ENCODE measurements around the gene SORCS2. TPM values are rescaled to one million over a fixed set of nuclear protein-coding genes. Genes with fewer than 3 reads are reported as not detected.
A peak's percentile ranks its signal among the peaks of the same experiment; 100 is the strongest.

The SORCS2 gene
- total RNA-seq, 1 donor from 2014 or later = 7.2 TPM

DNA sequence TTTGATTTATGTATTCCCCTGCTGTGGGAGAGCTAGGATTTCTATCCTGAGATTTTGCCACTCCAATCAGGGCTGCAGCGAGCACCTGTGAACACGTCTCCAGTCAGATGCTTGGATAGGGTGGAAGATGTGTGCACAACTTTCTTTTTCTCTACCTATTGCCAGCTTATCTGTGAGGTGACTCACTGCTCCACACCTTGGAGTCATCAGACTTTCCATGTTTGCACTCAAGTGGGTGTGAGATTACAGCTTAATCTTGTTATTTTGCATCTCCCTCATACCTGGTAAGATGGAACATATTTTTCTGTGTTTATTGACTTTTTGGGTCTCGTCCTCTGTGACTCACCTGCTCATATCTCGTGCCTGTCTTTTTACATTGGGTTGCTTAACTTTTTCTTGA lies 210.2 kb downstream of the SORCS2 start:
- no peaks in the 10 kb centered on the region for H3K27me3 ChIP-seq
- H3K36me3 ChIP-seq = no peaks in the 10 kb centered on the region
- no peak for DNase-seq
- no peaks in the 10 kb centered on the region for H3K4me1 ChIP-seq
- no peak overlapping the region for H3K27ac ChIP-seq
- peak; percentile 61 for ATAC-seq
- intact Hi-C loops (cut with DNase I) = no loop called here
- no peak overlapping the region for H3K4me3 ChIP-seq
- TF ChIP-seq, protein P1, sequence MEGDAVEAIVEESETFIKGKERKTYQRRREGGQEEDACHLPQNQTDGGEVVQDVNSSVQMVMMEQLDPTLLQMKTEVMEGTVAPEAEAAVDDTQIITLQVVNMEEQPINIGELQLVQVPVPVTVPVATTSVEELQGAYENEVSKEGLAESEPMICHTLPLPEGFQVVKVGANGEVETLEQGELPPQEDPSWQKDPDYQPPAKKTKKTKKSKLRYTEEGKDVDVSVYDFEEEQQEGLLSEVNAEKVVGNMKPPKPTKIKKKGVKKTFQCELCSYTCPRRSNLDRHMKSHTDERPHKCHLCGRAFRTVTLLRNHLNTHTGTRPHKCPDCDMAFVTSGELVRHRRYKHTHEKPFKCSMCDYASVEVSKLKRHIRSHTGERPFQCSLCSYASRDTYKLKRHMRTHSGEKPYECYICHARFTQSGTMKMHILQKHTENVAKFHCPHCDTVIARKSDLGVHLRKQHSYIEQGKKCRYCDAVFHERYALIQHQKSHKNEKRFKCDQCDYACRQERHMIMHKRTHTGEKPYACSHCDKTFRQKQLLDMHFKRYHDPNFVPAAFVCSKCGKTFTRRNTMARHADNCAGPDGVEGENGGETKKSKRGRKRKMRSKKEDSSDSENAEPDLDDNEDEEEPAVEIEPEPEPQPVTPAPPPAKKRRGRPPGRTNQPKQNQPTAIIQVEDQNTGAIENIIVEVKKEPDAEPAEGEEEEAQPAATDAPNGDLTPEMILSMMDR (IDR thresholded peaks at IDR 0.05) = no peak
- no peaks in the 10 kb centered on the region for H3K9me3 ChIP-seq

DNA sequence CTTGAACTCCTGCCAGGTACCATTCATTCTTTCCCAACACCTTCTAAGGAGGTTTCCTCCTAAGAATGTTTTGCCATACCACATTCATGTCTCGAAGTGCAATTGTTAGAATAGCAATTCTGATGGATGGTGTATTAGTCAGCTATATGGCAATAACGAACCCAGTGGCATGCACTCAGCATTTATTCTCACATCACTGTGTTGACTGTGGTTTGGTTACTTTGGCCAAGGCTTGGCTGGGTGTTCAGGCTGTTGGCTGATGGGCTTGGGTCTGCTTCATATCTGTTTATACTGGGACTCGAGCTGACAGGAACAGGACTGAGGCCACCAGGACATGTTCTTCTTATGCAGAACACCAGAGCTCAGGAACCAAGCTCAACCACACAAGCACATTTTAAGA lies 210.7 kb downstream of the SORCS2 start:
- DNase-seq = no peak
- intact Hi-C loops (cut with DNase I) = no loop called here
- no peak overlapping the region for H3K27ac ChIP-seq
- no peak overlapping the region for H3K4me3 ChIP-seq
- H3K9me3 ChIP-seq = no peaks in the 10 kb centered on the region
- no peaks in the 10 kb centered on the region for H3K27me3 ChIP-seq
- ATAC-seq = no peak
- TF ChIP-seq, protein P1 (IDR thresholded peaks at IDR 0.05) = no peak
- H3K36me3 ChIP-seq = no peaks in the 10 kb centered on the region
- H3K4me1 ChIP-seq = no peaks in the 10 kb centered on the region

DNA sequence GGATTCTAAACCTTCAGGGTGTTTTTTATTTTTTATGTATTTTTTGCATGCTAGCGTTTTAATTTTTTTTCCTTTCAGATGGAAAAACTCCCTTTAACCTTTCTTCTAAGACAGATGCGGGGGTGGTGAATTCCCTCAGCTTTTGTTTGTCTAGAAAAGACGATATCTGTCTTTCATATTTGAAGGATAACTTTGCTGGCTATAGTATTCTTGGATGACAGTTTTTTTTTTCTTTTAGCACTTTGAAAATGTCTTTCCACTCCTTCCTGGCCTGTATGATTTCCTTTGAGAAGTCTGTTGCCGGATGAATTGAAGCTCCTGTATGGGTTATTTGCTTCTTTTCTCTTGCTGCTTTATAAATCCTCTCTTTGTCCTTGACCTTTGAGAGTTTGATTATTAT lies 215.8 kb downstream of the SORCS2 start:
- H3K4me1 ChIP-seq = no peaks in the 10 kb centered on the region
- no peak for ATAC-seq
- TF ChIP-seq, protein P1 (IDR thresholded peaks at IDR 0.05) = no peak

DNA sequence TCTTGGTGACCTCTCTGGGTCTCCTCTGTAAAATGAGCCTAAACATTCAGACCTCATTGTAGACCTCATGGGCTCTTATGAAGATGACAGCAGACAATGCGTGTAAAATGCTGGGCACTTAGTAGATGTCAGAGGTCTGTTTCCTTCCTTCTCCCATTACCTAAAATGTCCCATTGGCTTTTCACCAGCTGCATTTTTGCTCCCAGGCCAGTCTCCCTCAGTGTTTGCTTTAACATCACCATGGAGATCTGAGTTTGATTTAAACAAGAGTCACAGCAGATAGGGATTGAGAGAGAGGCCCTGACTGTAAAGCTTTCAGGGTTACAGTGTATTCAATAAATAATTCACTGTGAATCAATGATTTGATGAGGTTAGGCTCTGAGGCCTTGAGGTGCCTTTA lies 218.1 kb downstream of the SORCS2 start:
- intact Hi-C loops (cut with DNase I) = no loop called here
- no peak overlapping the region for H3K4me3 ChIP-seq
- H3K36me3 ChIP-seq = no peaks in the 10 kb centered on the region
- DNase-seq (no peak), ATAC-seq (peak; percentile 19)
- H3K9me3 ChIP-seq = no peaks in the 10 kb centered on the region
- H3K27ac ChIP-seq = no peak overlapping the region
- TF ChIP-seq, protein P1 (IDR thresholded peaks at IDR 0.05) = no peak
- no peaks in the 10 kb centered on the region for H3K4me1 ChIP-seq
- H3K27me3 ChIP-seq = no peaks in the 10 kb centered on the region

More for the DNA sequence above, 215.8 kb downstream of the SORCS2 start:
- intact Hi-C loops (cut with DNase I) = no loop called here
- Histone ChIP-seq H3K36me3 (no peaks in the 10 kb centered on the region), H3K9me3 (no peaks in the 10 kb centered on the region), H3K4me3 (no peak overlapping the region), H3K27ac (no peak overlapping the region), H3K27me3 (no peaks in the 10 kb centered on the region)
- no peak for DNase-seq

DNA sequence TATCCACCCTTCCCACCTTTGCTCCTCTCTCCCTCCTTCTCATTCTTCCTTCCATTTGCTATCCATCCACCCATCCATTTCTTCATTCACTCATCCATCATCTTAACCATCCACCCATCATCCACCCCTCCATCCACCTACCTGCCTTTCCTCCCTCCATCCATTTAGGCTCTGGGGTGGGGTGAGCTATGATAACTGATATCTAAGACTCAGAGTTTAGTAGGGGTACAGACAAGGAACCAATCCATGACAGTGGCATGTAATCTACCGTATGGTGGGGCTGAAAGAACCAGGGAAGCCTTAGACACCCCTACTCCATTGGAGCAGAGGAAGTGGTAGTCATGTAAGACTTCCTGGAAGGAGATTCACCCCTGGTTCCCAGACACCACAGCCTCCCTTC lies 219.2 kb downstream of the SORCS2 start:
- no peaks in the 10 kb centered on the region for H3K36me3 ChIP-seq
- no peak overlapping the region for H3K4me3 ChIP-seq
- no peaks in the 10 kb centered on the region for H3K27me3 ChIP-seq
- TF ChIP-seq, protein P1 (IDR thresholded peaks at IDR 0.05) = no peak
- ATAC-seq = no peak
- H3K27ac ChIP-seq = no peak overlapping the region
- H3K9me3 ChIP-seq = no peaks in the 10 kb centered on the region
- DNase-seq = no peak
- intact Hi-C loops (cut with DNase I) = no loop called here
- H3K4me1 ChIP-seq = no peaks in the 10 kb centered on the region

DNA sequence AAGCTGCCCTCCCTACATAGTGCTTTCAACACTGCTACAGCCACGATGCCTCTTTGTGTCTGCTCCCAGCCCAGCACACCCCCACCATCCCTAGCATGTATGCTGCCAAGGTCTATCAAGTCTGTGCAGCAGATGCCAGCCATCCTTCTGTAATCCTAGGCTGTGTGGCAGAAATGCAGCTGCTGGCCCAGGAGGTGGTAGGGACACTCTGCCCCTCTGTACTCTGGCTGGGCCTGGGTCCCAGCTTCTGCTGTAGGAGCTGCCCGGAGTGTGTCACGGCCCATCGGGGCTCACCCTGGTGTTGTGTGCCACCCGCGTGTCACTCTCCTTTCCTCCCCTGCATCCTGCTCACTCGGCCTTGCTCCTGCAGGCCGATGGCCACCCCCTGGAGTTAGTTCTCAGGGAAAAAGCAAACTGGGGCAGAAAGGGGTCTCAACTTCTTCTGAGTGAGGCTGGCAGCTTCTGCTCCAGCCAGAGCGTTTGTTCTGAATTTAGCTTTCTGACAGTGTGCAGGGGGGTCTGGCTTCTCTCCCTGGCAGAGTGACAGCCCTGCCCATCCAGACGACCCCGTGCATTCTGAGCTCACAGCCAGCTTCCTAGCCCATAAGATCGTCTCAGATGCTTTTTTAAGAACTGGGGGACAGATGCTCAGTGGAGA lies 219.7 kb downstream of the SORCS2 start:
- DNase-seq = peak; percentile 29
- Histone ChIP-seq H3K4me3 (no peak overlapping the region), H3K27me3 (no peaks in the 10 kb centered on the region), H3K4me1 (no peaks in the 10 kb centered on the region), H3K36me3 (no peaks in the 10 kb centered on the region), H3K9me3 (no peaks in the 10 kb centered on the region), H3K27ac (no peak overlapping the region)
- TF ChIP-seq, protein P1 (IDR thresholded peaks at IDR 0.05) = no peak
- ATAC-seq = no peak
- intact Hi-C loops (cut with DNase I) = no loop called here
